GM21717 (cell line): Measurements from ENCODE around the gene LYSMD4.

Experiments
- ATAC-seq: cut with Tn5 transposase; IDR thresholded peaks from one replicate; pipeline ENCODE4 v1.9.1; 2021; ENCODE audit warnings: mild to moderate bottlenecking, moderate library complexity; ENCODE audit not compliant: unreplicated experiment

Gene LYSMD4

GRCh38 chr15:99707473-99708270 is 25.6 kb downstream of the LYSMD4 start:
- ATAC-seq, result no peak

DNA sequence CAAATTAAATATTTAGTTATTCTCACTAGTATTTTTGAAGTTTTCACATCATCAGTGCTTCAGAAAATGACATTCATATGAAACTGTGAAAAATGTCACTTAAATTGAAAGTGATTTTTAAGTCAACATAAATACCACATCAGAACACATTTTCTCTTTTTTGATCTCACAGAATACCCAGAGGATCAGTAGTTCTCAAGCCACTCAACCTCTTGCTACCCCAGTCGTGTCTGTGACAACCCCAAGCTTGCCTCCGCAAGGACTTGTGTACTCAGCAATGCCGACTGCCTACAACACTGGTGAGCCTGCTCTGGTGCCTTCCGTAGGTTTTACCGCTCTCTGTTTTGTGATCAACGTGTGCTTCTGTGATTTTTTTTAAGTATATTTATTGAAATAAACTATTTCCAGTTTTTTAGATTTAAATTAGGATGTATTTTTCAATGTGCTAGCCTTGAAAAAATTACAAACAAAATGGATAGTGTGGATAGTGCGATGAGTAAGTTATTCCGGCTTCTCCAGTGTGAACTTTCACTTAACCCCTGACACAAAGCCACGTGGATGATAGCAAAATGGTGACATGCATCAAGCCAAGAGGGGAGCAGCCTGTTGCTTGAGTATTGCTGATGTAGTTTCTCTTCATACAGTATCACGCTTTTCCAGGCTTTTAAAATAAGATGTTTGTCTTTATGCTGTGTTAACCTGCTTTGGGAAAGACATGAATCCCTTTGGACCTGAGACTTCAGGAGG is 26.5 kb downstream of the LYSMD4 start:
- no peak for ATAC-seq

DNA sequence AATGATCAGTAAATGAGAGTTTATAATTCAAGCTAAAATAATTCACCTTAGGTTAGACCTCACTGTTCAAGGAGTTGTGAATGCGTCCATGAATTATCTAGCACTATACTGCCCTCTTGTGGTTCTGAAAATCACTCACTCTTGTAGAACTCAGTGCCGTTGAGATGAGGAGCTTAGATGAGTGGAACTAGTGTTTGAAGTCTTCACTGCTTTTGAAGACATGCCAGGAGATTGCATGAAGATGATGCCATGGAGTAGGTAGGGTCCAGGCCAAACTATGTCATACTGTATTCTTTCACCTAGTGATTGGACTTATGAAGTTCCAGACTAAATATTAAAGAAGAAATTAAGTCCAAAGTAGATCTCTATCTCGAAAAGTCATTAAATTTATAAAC is 28.8 kb downstream of the LYSMD4 start:
- ATAC-seq, result peak; percentile 44

DNA sequence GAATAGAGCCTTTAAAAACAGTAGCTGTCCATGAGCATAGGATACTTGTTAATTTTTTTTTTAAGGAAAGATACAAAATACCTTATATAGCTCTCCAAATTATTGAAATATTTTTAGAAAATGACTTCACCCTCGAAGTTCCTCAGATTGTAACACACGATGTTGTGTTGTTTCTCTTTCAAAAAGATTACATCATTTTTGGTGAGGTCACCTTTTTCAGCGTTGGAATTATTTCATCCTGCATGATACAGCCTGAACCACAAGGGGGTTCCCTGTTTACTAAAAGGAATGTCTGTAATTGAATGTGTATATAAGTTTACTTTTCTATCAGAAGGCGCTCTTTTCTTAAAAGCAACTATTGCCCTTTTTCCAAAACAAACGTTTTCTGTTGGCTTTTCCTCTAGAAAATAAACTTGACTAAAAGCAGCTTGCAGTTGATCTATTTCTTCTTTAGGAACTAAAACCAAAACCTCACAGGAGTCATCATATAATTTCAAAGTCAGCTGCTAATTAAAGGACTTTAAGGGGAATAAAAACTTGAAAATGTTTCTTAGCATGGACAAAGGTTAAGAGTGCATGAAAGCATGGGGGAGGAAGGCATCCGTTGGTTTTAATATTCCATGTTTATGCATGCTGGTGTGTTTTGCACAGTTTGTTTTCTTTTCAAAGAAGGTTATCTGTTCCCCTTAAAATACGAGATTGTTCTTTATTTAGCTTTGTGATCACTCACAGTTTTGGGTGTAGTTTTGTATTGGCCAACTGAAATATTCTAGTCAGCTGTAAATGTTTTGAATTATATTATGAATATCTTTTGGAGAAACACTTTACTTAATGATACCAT is 29.4 kb downstream of the LYSMD4 start:
- peak; percentile 61 for ATAC-seq

DNA sequence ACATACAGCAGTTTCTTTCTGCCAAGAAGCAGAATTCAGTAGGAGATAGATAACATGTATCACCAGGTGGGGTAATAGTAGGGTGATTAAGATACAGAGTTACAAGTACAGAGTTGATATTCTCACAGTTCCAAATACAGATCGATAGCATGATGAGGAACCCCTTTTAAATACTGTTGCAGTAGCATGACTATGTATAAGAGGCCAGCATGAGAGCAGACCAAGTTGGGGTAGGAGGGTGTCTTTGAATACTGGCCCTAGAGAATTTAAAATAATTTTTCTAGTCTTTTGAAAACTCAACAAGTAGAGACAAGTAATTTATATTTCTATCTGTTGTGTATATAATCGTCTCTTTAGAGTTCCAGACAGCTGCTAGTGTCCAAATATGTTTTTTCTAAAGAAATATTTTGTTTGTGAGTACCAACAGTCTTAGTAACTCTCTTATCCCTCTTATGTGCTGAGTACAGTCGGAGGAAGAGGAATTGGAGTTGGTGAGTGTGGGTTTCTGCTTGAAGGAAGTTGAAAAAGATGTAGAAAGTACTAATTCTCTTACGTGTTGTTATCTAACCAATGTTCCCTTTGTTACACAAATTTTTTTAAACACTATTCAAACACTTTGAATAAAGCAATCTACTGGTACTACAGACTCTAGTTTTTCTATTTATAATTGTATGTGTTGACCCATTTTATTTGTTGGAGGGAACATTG is 30.2 kb downstream of the LYSMD4 start:
- ATAC-seq, result peak; percentile 5

GRCh38 chr15:99696096-99696495 is 37.1 kb downstream of the LYSMD4 start:
- no peak for ATAC-seq

- no peak for ATAC-seq
Measured at GRCh38 chr15:99692825-99693224, 40.4 kb downstream of the LYSMD4 start.

GRCh38 chr15:99686290-99686689 is 46.9 kb downstream of the LYSMD4 start:
- no peak for ATAC-seq

DNA sequence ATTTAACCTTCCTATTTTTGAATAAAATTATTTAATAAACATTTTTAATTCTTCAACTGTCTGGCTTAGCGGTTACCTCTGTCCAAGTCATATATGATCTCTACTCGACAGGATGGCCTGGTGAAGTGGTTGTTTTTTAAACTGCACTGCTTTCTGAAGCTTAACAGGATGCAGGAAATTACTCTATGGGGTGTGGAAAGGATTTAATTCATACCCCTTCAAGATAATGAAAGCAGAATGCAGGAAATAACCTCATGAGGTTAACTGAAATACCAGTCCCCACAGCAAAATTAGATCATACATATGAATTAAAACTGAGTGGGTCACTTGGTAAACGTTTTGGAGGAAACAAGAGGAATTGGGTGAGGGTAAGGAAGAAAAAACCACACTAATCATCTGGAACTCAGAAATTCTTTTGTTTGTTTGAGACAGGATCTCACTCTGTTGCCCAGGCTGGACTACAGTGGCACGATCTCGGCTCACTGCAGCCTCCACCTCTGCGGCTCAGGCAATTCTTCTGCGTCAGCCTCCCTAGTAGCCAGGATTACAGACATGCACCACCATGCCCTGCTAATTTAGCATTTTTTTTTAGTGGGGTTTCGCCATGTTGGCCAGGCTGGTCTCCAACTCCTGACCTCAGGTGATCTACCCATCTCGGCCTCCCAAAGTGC is 50.1 kb downstream of the LYSMD4 start:
- ATAC-seq, result no peak

- ATAC-seq, result no peak
Measured at GRCh38 chr15:99682455-99682854, 50.8 kb downstream of the LYSMD4 start.

GRCh38 chr15:99681990-99682389 is 51.2 kb downstream of the LYSMD4 start:
- no peak for ATAC-seq

GRCh38 chr15:99680276-99680675 is 53.0 kb downstream of the LYSMD4 start:
- ATAC-seq, result no peak

- no peak for ATAC-seq
Measured at GRCh38 chr15:99677540-99678134, 55.6 kb downstream of the LYSMD4 start.
